ES-I3 (cell line): ENCODE data around the gene RBPJL.

Experiments used
- H3K36me3 ChIP-seq: 2 replicates; pipeline ENCODE4 v1.6.1; 2013; ENCODE audit warnings: mild to moderate bottlenecking, low read length, control low read depth, moderate library complexity; ENCODE audit not compliant: insufficient read depth
- H3K4me1 ChIP-seq: 2 replicates; pipeline ENCODE4 v1.6.1; 2013; ENCODE audit warnings: mild to moderate bottlenecking, control low read depth, low read length; ENCODE audit not compliant: insufficient read depth
- H3K9ac ChIP-seq: 2 replicates; pipeline ENCODE4 v1.6.1; 2013; ENCODE audit warnings: low read depth, mild to moderate bottlenecking, low read length, moderate library complexity
- H3K9me3 ChIP-seq: 2 replicates; pipeline ENCODE4 v1.6.1; 2013; ENCODE audit warnings: mild to moderate bottlenecking, low read length, moderate library complexity; ENCODE audit not compliant: control insufficient read depth, insufficient read depth

RBPJL gene

GRCh38 chr20:45303586-45304463, 2.8 kb upstream of the RBPJL start:
- Histone ChIP-seq H3K36me3 (no peaks in the 10 kb centered on the region), H3K9me3 (no peaks in the 10 kb centered on the region; the same call in 1 of the 2 replicates), H3K4me1 (peaks cover 7% of the 10 kb centered on the region), H3K9ac (no peak overlapping the region)

- Histone ChIP-seq H3K4me1 (peaks cover 7% of the 10 kb centered on the region), H3K9ac (no peak overlapping the region), H3K36me3 (no peaks in the 10 kb centered on the region)
Measured at GRCh38 chr20:45304464-45304999, 2.1 kb upstream of the RBPJL start.

GRCh38 chr20:45305262-45305661, 1.4 kb upstream of the RBPJL start:
- Histone ChIP-seq H3K36me3 (no peaks in the 10 kb centered on the region), H3K9me3 (no peaks in the 10 kb centered on the region; the same call in 1 of the 2 replicates), H3K4me1 (peaks cover 7% of the 10 kb centered on the region), H3K9ac (no peak overlapping the region)

More at GRCh38 chr20:45304464-45304999, 2.1 kb upstream of the RBPJL start:
- no peaks in the 10 kb centered on the region; the same call in 1 of the 2 replicates for H3K9me3 ChIP-seq

GRCh38 chr20:45307076-45307640, 518 bp downstream of the RBPJL start:
- Histone ChIP-seq H3K4me1 (no peaks in the 10 kb centered on the region; the same call in 1 of the 2 replicates), H3K9me3 (no peaks in the 10 kb centered on the region; the same call in 1 of the 2 replicates), H3K9ac (no peak overlapping the region), H3K36me3 (no peaks in the 10 kb centered on the region)

- Histone ChIP-seq H3K9ac (peak within 1 kb of the TSS; percentile 26; the same call in 1 of the 2 replicates), H3K36me3 (no peaks in the 10 kb centered on the region), H3K9me3 (no peaks in the 10 kb centered on the region; the same call in 1 of the 2 replicates), H3K4me1 (no peaks in the 10 kb centered on the region; the same call in 1 of the 2 replicates)
Measured at GRCh38 chr20:45308117-45308778, 1.6 kb downstream of the RBPJL start, which contains the start of gene MATN4. Gene MATN4, minus strand, starts transcription at chr20:45308299. Its CDS starts 2,717 bp downstream, at chr20:45305582.

GRCh38 chr20:45309075-45309474, 2.4 kb downstream of the RBPJL start:
- Histone ChIP-seq H3K9ac (no peak overlapping the region), H3K9me3 (no peaks in the 10 kb centered on the region; the same call in 1 of the 2 replicates), H3K36me3 (no peaks in the 10 kb centered on the region), H3K4me1 (no peaks in the 10 kb centered on the region; the same call in 1 of the 2 replicates)

GRCh38 chr20:45311589-45312211, 5.1 kb downstream of the RBPJL start:
- H3K36me3 ChIP-seq = no peaks in the 10 kb centered on the region
- no peaks in the 10 kb centered on the region; the same call in 1 of the 2 replicates for H3K9me3 ChIP-seq
- H3K9ac ChIP-seq = peak overlapping the region; percentile 9; the same call in 1 of the 2 replicates
- no peaks in the 10 kb centered on the region; the same call in 1 of the 2 replicates for H3K4me1 ChIP-seq

- peak overlapping the region; percentile 9; the same call in 1 of the 2 replicates for H3K9ac ChIP-seq
- no peaks in the 10 kb centered on the region for H3K9me3 ChIP-seq
- no peaks in the 10 kb centered on the region; the same call in 1 of the 2 replicates for H3K4me1 ChIP-seq
- no peaks in the 10 kb centered on the region for H3K36me3 ChIP-seq
Measured at GRCh38 chr20:45312241-45312640, 5.6 kb downstream of the RBPJL start.

GRCh38 chr20:45313065-45313695, 6.5 kb downstream of the RBPJL start:
- H3K9ac ChIP-seq = no peak overlapping the region
- no peaks in the 10 kb centered on the region for H3K9me3 ChIP-seq
- no peaks in the 10 kb centered on the region for H3K36me3 ChIP-seq
- no peaks in the 10 kb centered on the region; the same call in 1 of the 2 replicates for H3K4me1 ChIP-seq

- no peaks in the 10 kb centered on the region for H3K4me1 ChIP-seq
- H3K9me3 ChIP-seq = no peaks in the 10 kb centered on the region
- H3K36me3 ChIP-seq = no peaks in the 10 kb centered on the region
- no peak overlapping the region for H3K9ac ChIP-seq
Measured at GRCh38 chr20:45313943-45314342, 7.3 kb downstream of the RBPJL start.

GRCh38 chr20:45315672-45316071, 9.0 kb downstream of the RBPJL start:
- no peaks in the 10 kb centered on the region for H3K36me3 ChIP-seq
- peaks cover 3% of the 10 kb centered on the region; the same call in 1 of the 2 replicates for H3K4me1 ChIP-seq
- H3K9ac ChIP-seq = no peak overlapping the region
- H3K9me3 ChIP-seq = no peaks in the 10 kb centered on the region

- Histone ChIP-seq H3K36me3 (no peaks in the 10 kb centered on the region), H3K9ac (no peak overlapping the region), H3K4me1 (peaks cover 3% of the 10 kb centered on the region; the same call in 1 of the 2 replicates), H3K9me3 (no peaks in the 10 kb centered on the region)
Measured at GRCh38 chr20:45316150-45317080, 9.8 kb downstream of the RBPJL start.
